H1 (cell line): ENCODE measurements around the gene CEP72. TPM values are rescaled to one million over a fixed set of nuclear protein-coding genes. Genes with fewer than 3 reads are reported as not detected.

Experiments used
- CTCF ChIA-PET: fragments of 300-600 bp; sonication (Branson Sonifier 250); formaldehyde crosslinking; loops from one replicate; lab custom pipeline; 2021; ENCODE audit not compliant: partially characterized antibody; lab: Charles Lee
- POLR2A ChIA-PET: fragments of 300-600 bp; sonication (Branson Sonifier 250); formaldehyde crosslinking; loops from one replicate; lab custom pipeline; 2021; ENCODE audit warnings: inconsistent platforms; ENCODE audit not compliant: partially characterized antibody; lab: Charles Lee
- DNase-seq, 2 experiments: peaks; one replicate each; pipeline versions ENCODE4 v3.0.0 to v3.0.0-alpha.2; 2010 to 2022; ENCODE audit warnings: low spot score in 2 of 2, low read depth in 1 of 2, mixed read lengths in 1 of 2
- FAIRE-seq: peaks from 2 replicates; lab custom pipeline; 2011; peaks lifted over from hg19 to GRCh38; lab: Jason Lieb, UNC
- H2AFZ ChIP-seq: 2 replicates; pipeline ENCODE4 v1.8.1; 2012; ENCODE audit warnings: low read length, inconsistent platforms
- H2AK5ac ChIP-seq: 2 replicates; pipeline ENCODE4 v1.6.1; 2013; ENCODE audit warnings: low read depth, low read length
- H2BK120ac ChIP-seq: replicated peaks from 2 replicates; pipeline ENCODE3; 2013; ENCODE audit warnings: low read depth, low read length, inconsistent platforms
- H2BK12ac ChIP-seq: 2 replicates; pipeline ENCODE4 v1.6.1; 2013; ENCODE audit warnings: low read depth, low read length
- H2BK15ac ChIP-seq: 2 replicates; pipeline ENCODE4 v1.6.1; 2013; ENCODE audit warnings: low read length
- H2BK20ac ChIP-seq: 2 replicates; pipeline ENCODE4 v1.6.1; 2013; ENCODE audit warnings: low read length
- H2BK5ac ChIP-seq: 2 replicates; pipeline ENCODE4 v1.6.1; 2013; ENCODE audit warnings: low read depth, low read length
- H3K14ac ChIP-seq: 2 replicates; pipeline ENCODE4 v1.6.1; 2013; ENCODE audit warnings: inconsistent platforms; ENCODE audit not compliant: insufficient read length
- H3K18ac ChIP-seq: 2 replicates; pipeline ENCODE4 v1.6.1; 2013; ENCODE audit warnings: low read length; ENCODE audit errors: extremely low read depth
- H3K23ac ChIP-seq: 2 replicates; pipeline ENCODE4 v1.6.1; 2013; ENCODE audit warnings: inconsistent platforms; ENCODE audit not compliant: insufficient read length
- H3K23me2 ChIP-seq: 2 replicates; pipeline ENCODE4 v1.6.1; 2013; ENCODE audit warnings: low read depth, low read length
- H3K27ac ChIP-seq: 2 replicates; pipeline ENCODE4 v1.6.1; 2011; ENCODE audit warnings: low read depth, low read length, inconsistent platforms
- H3K27me3 ChIP-seq, 4 experiments: replicated peaks in 1 of 4; 1 replicate in 1 of 4; 2 replicates in 3 of 4; pipeline versions ENCODE4 v1.6.1 to v1.8.1; 2011 to 2013; ENCODE audit warnings: low read length in 3 of 4, mild to moderate bottlenecking in 3 of 4, inconsistent platforms in 2 of 4, mixed read lengths in 2 of 4, moderate library complexity in 1 of 4; ENCODE audit not compliant: control insufficient read depth in 3 of 4, insufficient read depth in 3 of 4; ENCODE audit errors: extremely low read depth in 1 of 4
- H3K36me3 ChIP-seq, 4 experiments: 2 replicates each; pipeline versions ENCODE4 v1.6.1 to v1.8.1; 2011 to 2013; ENCODE audit warnings: mild to moderate bottlenecking in 4 of 4, low read length in 3 of 4, moderate library complexity in 2 of 4, control low read depth in 1 of 4, inconsistent platforms in 1 of 4; ENCODE audit not compliant: insufficient read depth in 4 of 4, control insufficient read depth in 2 of 4
- H3K4ac ChIP-seq: replicated peaks from 2 replicates; pipeline ENCODE3; 2013; ENCODE audit warnings: low read length, low read depth, mixed read lengths, inconsistent platforms; ENCODE audit not compliant: insufficient read length
- H3K4me1 ChIP-seq, 4 experiments: replicated peaks in 1 of 4; 1 replicate in 1 of 4; 2 replicates in 3 of 4; pipeline versions ENCODE4 v1.6.1 to v1.8.1; 2011 to 2013; ENCODE audit warnings: low read length in 3 of 4, inconsistent platforms in 2 of 4, mixed read lengths in 1 of 4; ENCODE audit not compliant: insufficient read depth in 4 of 4, control insufficient read depth in 3 of 4
- H3K4me2 ChIP-seq, 2 experiments: 2 replicates each; pipeline versions ENCODE4 v1.6.1 to v1.8.1; 2011 to 2013; ENCODE audit warnings: low read depth in 2 of 2, low read length in 2 of 2, control low read depth in 1 of 2, inconsistent platforms in 1 of 2, mild to moderate bottlenecking in 1 of 2; ENCODE audit not compliant: insufficient read depth in 1 of 2
- H3K4me3 ChIP-seq, 4 experiments: fragments of 200-600, 300-600 bp in 1 of 4; sonication (generic), shearing (Covaris generic), sonication (Bioruptor Twin) in 1 of 4; 2 replicates each; pipeline versions ENCODE4 v1.5.1 to v1.8.1; 2011 to 2016; ENCODE audit warnings: low read length in 4 of 4, low read depth in 3 of 4, control low read depth in 2 of 4, inconsistent platforms in 2 of 4, mild to moderate bottlenecking in 2 of 4, mixed read lengths in 1 of 4, moderate library complexity in 1 of 4; ENCODE audit not compliant: insufficient read depth in 2 of 4; ENCODE audit errors: extremely low read depth in 1 of 4
- H3K56ac ChIP-seq: replicated peaks from 2 replicates; pipeline ENCODE3; 2013; ENCODE audit warnings: low read depth, mild to moderate bottlenecking, mixed read lengths, low read length, inconsistent platforms; ENCODE audit not compliant: insufficient read length
- H3K79me1 ChIP-seq: 2 replicates; pipeline ENCODE4 v1.6.1; 2013; ENCODE audit warnings: low read depth, low read length, control low read depth
- H3K79me2 ChIP-seq, 2 experiments: 2 replicates each; pipeline versions ENCODE4 v1.6.1 to v1.8.1; 2012 to 2013; ENCODE audit warnings: low read length in 2 of 2, mild to moderate bottlenecking in 2 of 2, inconsistent platforms in 1 of 2; ENCODE audit not compliant: insufficient read depth in 2 of 2, control insufficient read depth in 1 of 2
- H3K9ac ChIP-seq, 4 experiments: replicated peaks in 1 of 4; 1 replicate in 1 of 4; 2 replicates in 3 of 4; pipeline versions ENCODE4 v1.6.1 to v1.8.1; 2011 to 2013; ENCODE audit warnings: low read depth in 3 of 4, low read length in 3 of 4, control low read depth in 2 of 4, mild to moderate bottlenecking in 2 of 4, moderate library complexity in 2 of 4, inconsistent platforms in 1 of 4; ENCODE audit errors: extremely low read depth in 1 of 4
- H3K9me3 ChIP-seq, 2 experiments: 2 replicates each; pipeline versions ENCODE4 v1.6.1 to v1.8.1; 2012 to 2013; ENCODE audit warnings: mild to moderate bottlenecking in 2 of 2, moderate library complexity in 2 of 2, control low read depth in 1 of 2, inconsistent platforms in 1 of 2, low read depth in 1 of 2, low read length in 1 of 2, mixed read lengths in 1 of 2; ENCODE audit not compliant: insufficient read depth in 2 of 2
- H4K20me1 ChIP-seq, 2 experiments: replicated peaks in 1 of 2; 2 replicates each; pipeline versions ENCODE3 to v1.8.1; 2011 to 2013; ENCODE audit warnings: inconsistent platforms in 2 of 2, low read length in 2 of 2, mild to moderate bottlenecking in 1 of 2; ENCODE audit not compliant: insufficient read depth in 2 of 2, control insufficient read depth in 1 of 2
- H4K5ac ChIP-seq: 2 replicates; pipeline ENCODE4 v1.6.1; 2013; ENCODE audit warnings: low read length, low read depth, mixed read lengths, inconsistent platforms; ENCODE audit not compliant: insufficient read length
- H4K8ac ChIP-seq: 2 replicates; pipeline ENCODE4 v1.8.0; 2013; ENCODE audit warnings: mild to moderate bottlenecking, moderate library complexity, low read length, inconsistent platforms; ENCODE audit not compliant: insufficient read depth; ENCODE audit errors: extremely low read depth
- H4K91ac ChIP-seq: replicated peaks from 2 replicates; pipeline ENCODE3; 2013; ENCODE audit warnings: low read length, mixed read lengths, inconsistent platforms; ENCODE audit not compliant: insufficient read length
- KDM1A ChIP-seq: fragments of 200-600, 300-600 bp; sonication (generic); IDR thresholded peaks from 2 replicates; pipeline ENCODE4 v1.7.1; 2016; ENCODE audit warnings: mild to moderate bottlenecking, low read length, borderline replicate concordance
- YY1 ChIP-seq: IDR thresholded peaks from 2 replicates; pipeline ENCODE4 v1.6.1; 2011; ENCODE audit warnings: low read depth, mild to moderate bottlenecking, low read length
- WGBS, 2 experiments: shearing (Covaris generic) in 1 of 2; methylation state at CpG; one replicate each; pipeline versions ENCODE4 v1.1.6 to v1.1.7; 2013 to 2015; ENCODE audit warnings: low lambda C conversion rate in 2 of 2, mixed read lengths in 2 of 2, inconsistent platforms in 1 of 2, low coverage in 1 of 2, missing lambda C conversion rate in 1 of 2; ENCODE audit not compliant: insufficient replicate concordance in 2 of 2, insufficient coverage in 1 of 2, insufficient read length in 1 of 2; ENCODE audit errors: extremely low coverage in 1 of 2, missing lambda C conversion rate in 1 of 2; 5-methylcytosine and 5-hydroxymethylcytosine counted together
- polyA plus RNA-seq, 7 experiments: library from polyadenylated mRNA; depleted of rRNA in 3 of 7; stranded (reverse) in 5 of 7; unstranded in 2 of 7; fragments of >200 nt in 5 of 7; fragments of 200-250 nt in 2 of 7; gene quantifications; 1 replicate in 5 of 7; 2 replicates in 1 of 7; 4 replicates in 1 of 7; pipeline versions ENCODE4 v1.2.1 to v1.2.3, GENCODE V29; 2011 to 2013; ENCODE audit warnings: missing spikeins in 2 of 7, mixed read lengths in 2 of 7
- total RNA-seq: library from RNA; stranded (reverse); fragmentation: NEBNext Ultra II Directional; extraction: Animal tissue kit (Norgen Biotek cat#: 25700); gene quantifications from 2 replicates; pipeline ENCODE4 v1.2.1, GENCODE V29; 2021

Gene CEP72
- total and polyA plus RNA-seq, 2 of the 8 experiments (the other 6 are each of a cell fraction or from before 2014, with no cell fraction given): 13.1 to 19.6 TPM

- peak overlapping the region in 1 of 4 experiments; percentile 4; a peak in 1 of 7 replicates for H3K9ac ChIP-seq
- H3K27ac ChIP-seq: no peak overlapping the region
- H3K4me2 ChIP-seq: peak overlapping the region; percentile 64 to 69
- TF ChIP-seq KDM1A (peak; percentile 78; the same call in 1 of the 2 replicates), YY1 (no peak)
- H4K8ac ChIP-seq: no peak overlapping the region
- H2BK120ac ChIP-seq: no peak overlapping the region
- H4K20me1 ChIP-seq: peaks cover 0 to 17% of the 10 kb centered on the region in 2 experiments
- ChIA-PET CTCF (interaction anchor here (1.5 kb wide), 1 partner anchor 8 kb away, joined by 4 read pairs; no protein-coding TSS in a partner anchor), POLR2A (interaction anchor here (1.4 kb wide), 1 partner anchor 8 kb away, joined by 3 read pairs; no protein-coding TSS in a partner anchor)
- WGBS, 2 experiments: 64% methylated on average over 11 of the region's 11 CpGs; no CpG with 5 or more reads in 1 of the 2 experiments
- no peak overlapping the region for H3K56ac ChIP-seq
- no peak overlapping the region for H3K14ac ChIP-seq
- no peak overlapping the region for H2BK12ac ChIP-seq
- H2AFZ ChIP-seq: no peak overlapping the region
- no peak for FAIRE-seq
- H3K36me3 ChIP-seq: no peaks in the 10 kb centered on the region
- H3K23ac ChIP-seq: no peak overlapping the region
- H3K4me3 ChIP-seq: peak overlapping the region; percentile 43 to 80 (median 62)
- H3K27me3 ChIP-seq: peaks cover 0 to 2% (median 0%) of the 10 kb centered on the region in 4 experiments; a peak in 1 of 7 replicates
- 0 out of 2 replicates have a peak overlapping the region, but pooled peaks have one; percentile 32 for H2BK20ac ChIP-seq
- peaks cover 0 to 2% (median under 1%) of the 10 kb centered on the region in 4 experiments; a peak in 4 of 7 replicates for H3K4me1 ChIP-seq
- no peak overlapping the region; the same call in 1 of the 2 replicates for H3K18ac ChIP-seq
- H2BK15ac ChIP-seq: no peak overlapping the region
- peaks cover 6 to 36% of the 10 kb centered on the region in 2 experiments for H3K79me2 ChIP-seq
- H2AK5ac ChIP-seq: no peak overlapping the region
- peaks cover 5% of the 10 kb centered on the region; the same call in 1 of the 2 replicates for H3K23me2 ChIP-seq
- no peak overlapping the region for H4K5ac ChIP-seq
- no peaks in the 10 kb centered on the region; the same call in 1 of the 2 replicates for H3K79me1 ChIP-seq
- H4K91ac ChIP-seq: peak overlapping the region; percentile 30
- peak overlapping the region; percentile 7 for H3K4ac ChIP-seq
- H2BK5ac ChIP-seq: no peak overlapping the region
- no peaks in the 10 kb centered on the region for H3K9me3 ChIP-seq
- DNase-seq: no peak
Observed at GRCh38 chr5:610744-611730, 1.1 kb upstream of the CEP72 start.
